ENCODE measurements around the gene SASH1. TPM values are rescaled to one million over a fixed set of nuclear protein-coding genes. Genes with fewer than 3 reads are reported as not detected.

Gene SASH1
- total RNA-seq, 1 donor from 2014 or later, result 35.8 TPM

- intact Hi-C loops (cut with DNase I), result no loop called here
- ATAC-seq (ENCODE audit: poor library complexity) (no peak), DNase-seq (no peak)
Measured at GRCh38 chr6:148443798-148444560, 101.3 kb downstream of the SASH1 start.

GRCh38 chr6:148445116-148445515 lies 102.5 kb downstream of the SASH1 start:
- ATAC-seq (ENCODE audit: poor library complexity), result no peak
- intact Hi-C loops (cut with DNase I), result no loop called here
- no peak for DNase-seq

GRCh38 chr6:148445620-148446019 lies 103.0 kb downstream of the SASH1 start:
- no peak for DNase-seq
- intact Hi-C loops (cut with DNase I), result no loop called here
- no peak for ATAC-seq (ENCODE audit: poor library complexity)

GRCh38 chr6:148446681-148447080 lies 104.0 kb downstream of the SASH1 start:
- ATAC-seq (ENCODE audit: poor library complexity), result no peak
- intact Hi-C loops (cut with DNase I), result no loop called here
- no peak for DNase-seq

GRCh38 chr6:148447521-148448230 lies 105.0 kb downstream of the SASH1 start:
- ATAC-seq (ENCODE audit: poor library complexity) (no peak), DNase-seq (no peak)

GRCh38 chr6:148448369-148449012 lies 105.9 kb downstream of the SASH1 start:
- intact Hi-C loops (cut with DNase I), result no loop called here
- no peak for DNase-seq
- ATAC-seq (ENCODE audit: poor library complexity), result no peak

More at GRCh38 chr6:148447521-148448230, 105.0 kb downstream of the SASH1 start:
- intact Hi-C loops (cut with DNase I), result no loop called here

- DNase-seq (no peak), ATAC-seq (ENCODE audit: poor library complexity) (no peak)
- intact Hi-C loops (cut with DNase I), result no loop called here
Measured at GRCh38 chr6:148450866-148451265, 108.2 kb downstream of the SASH1 start.

- intact Hi-C loops (cut with DNase I), result no loop called here
- DNase-seq (no peak), ATAC-seq (ENCODE audit: poor library complexity) (no peak)
Measured at GRCh38 chr6:148451690-148452089, 109.1 kb downstream of the SASH1 start.

GRCh38 chr6:148452876-148453275 lies 110.2 kb downstream of the SASH1 start:
- intact Hi-C loops (cut with DNase I), result no loop called here
- ATAC-seq (ENCODE audit: poor library complexity), result no peak
- no peak for DNase-seq

- ATAC-seq (ENCODE audit: poor library complexity) (no peak), DNase-seq (no peak)
- intact Hi-C loops (cut with DNase I), result no loop called here
Measured at GRCh38 chr6:148453906-148454305, 111.3 kb downstream of the SASH1 start.

- intact Hi-C loops (cut with DNase I), result no loop called here
- ATAC-seq (ENCODE audit: poor library complexity) (no peak), DNase-seq (no peak)
Measured at GRCh38 chr6:148455225-148455624, 112.6 kb downstream of the SASH1 start.

GRCh38 chr6:148455674-148456558 lies 113.3 kb downstream of the SASH1 start:
- DNase-seq (no peak), ATAC-seq (ENCODE audit: poor library complexity) (peak; percentile 20)
- intact Hi-C loops (cut with DNase I), result no loop called here

GRCh38 chr6:148457137-148457842 lies 114.7 kb downstream of the SASH1 start:
- no peak for ATAC-seq (ENCODE audit: poor library complexity)

GRCh38 chr6:148457843-148458159 lies 115.2 kb downstream of the SASH1 start:
- DNase-seq (no peak), ATAC-seq (ENCODE audit: poor library complexity) (no peak)
- intact Hi-C loops (cut with DNase I), result no loop called here

More at GRCh38 chr6:148457137-148457842, 114.7 kb downstream of the SASH1 start:
- intact Hi-C loops (cut with DNase I), result no loop called here
- no peak for DNase-seq

- intact Hi-C loops (cut with DNase I), result no loop called here
- DNase-seq (no peak), ATAC-seq (ENCODE audit: poor library complexity) (no peak)
Measured at GRCh38 chr6:148459238-148459637, 116.6 kb downstream of the SASH1 start.

- DNase-seq, result no peak
- intact Hi-C loops (cut with DNase I), result loop anchor here (10.0 kb wide), 2 partner anchors 116 to 206 kb away; partner anchors contain the start of gene SASH1
- peak; percentile 30 for ATAC-seq (ENCODE audit: poor library complexity)
Measured at GRCh38 chr6:148460876-148461646, 118.4 kb downstream of the SASH1 start.

- intact Hi-C loops (cut with DNase I), result loop anchor here (10.0 kb wide), 2 partner anchors 117 to 207 kb away; partner anchors contain the start of gene SASH1
- ATAC-seq (ENCODE audit: poor library complexity) (no peak), DNase-seq (no peak)
Measured at GRCh38 chr6:148461986-148462577, 119.4 kb downstream of the SASH1 start.

Data from Right ventricle myocardium superior (tissue), 1 donor.